Mesendoderm (in vitro differentiated cells): ENCODE results near the gene CMPK2.

Experiments used
- DNase-seq: peaks from one replicate; pipeline ENCODE4 v3.0.0; 2013
- H2AK5ac ChIP-seq: 2 replicates; pipeline ENCODE4 v1.6.1; 2013; ENCODE audit warnings: low read length, inconsistent platforms
- H2BK120ac ChIP-seq: 2 replicates; pipeline ENCODE4 v1.6.1; 2013; ENCODE audit warnings: low read depth, mild to moderate bottlenecking, low read length, moderate library complexity, mixed read lengths
- H2BK15ac ChIP-seq: replicated peaks from 2 replicates; pipeline ENCODE4 v1.6.1; 2013; ENCODE audit warnings: low read depth, mild to moderate bottlenecking, moderate library complexity
- H2BK5ac ChIP-seq: 2 replicates; pipeline ENCODE4 v1.6.1; 2013; ENCODE audit warnings: low read length, inconsistent platforms
- H3K18ac ChIP-seq: 2 replicates; pipeline ENCODE4 v1.6.1; 2013; ENCODE audit warnings: mild to moderate bottlenecking, low read length, mixed read lengths
- H3K23ac ChIP-seq: one replicate; pipeline ENCODE4 v1.6.1; 2013; ENCODE audit warnings: low read length
- H3K27ac ChIP-seq: 2 replicates; pipeline ENCODE4 v1.5.1; 2013; ENCODE audit warnings: low read depth, mild to moderate bottlenecking, inconsistent platforms, low read length, moderate library complexity
- H3K27me3 ChIP-seq: 2 replicates; pipeline ENCODE4 v1.6.1; 2013; ENCODE audit warnings: low read length, control low read depth, mild to moderate bottlenecking, inconsistent platforms; ENCODE audit not compliant: insufficient read depth, poor library complexity
- H3K36me3 ChIP-seq: 2 replicates; pipeline ENCODE4 v1.6.1; 2013; ENCODE audit warnings: low read length, inconsistent platforms; ENCODE audit not compliant: control insufficient read depth, insufficient read depth
- H3K4ac ChIP-seq: one replicate; pipeline ENCODE4 v1.6.1; 2013; ENCODE audit warnings: low read depth, mild to moderate bottlenecking, low read length, moderate library complexity
- H3K4me1 ChIP-seq: 2 replicates; pipeline ENCODE4 v1.6.1; 2013; ENCODE audit warnings: low read depth, low read length, inconsistent platforms; ENCODE audit not compliant: control insufficient read depth
- H3K4me2 ChIP-seq: 2 replicates; pipeline ENCODE4 v1.6.1; 2013; ENCODE audit warnings: low read length
- H3K4me3 ChIP-seq: 2 replicates; pipeline ENCODE4 v1.5.1; 2013; ENCODE audit warnings: mild to moderate bottlenecking, low read length
- H3K56ac ChIP-seq: one replicate; pipeline ENCODE4 v1.6.1; 2013; ENCODE audit warnings: low read length
- H3K79me1 ChIP-seq: 2 replicates; pipeline ENCODE4 v1.6.1; 2013; ENCODE audit warnings: low read length, inconsistent platforms
- H3K79me2 ChIP-seq: 2 replicates; pipeline ENCODE4 v1.6.1; 2013; ENCODE audit warnings: mild to moderate bottlenecking, low read length; ENCODE audit not compliant: control insufficient read depth, insufficient read depth
- H3K9ac ChIP-seq: 2 replicates; pipeline ENCODE4 v1.6.1; 2013; ENCODE audit warnings: low read length, inconsistent platforms
- H4K5ac ChIP-seq: one replicate; pipeline ENCODE4 v1.6.1; 2013; ENCODE audit warnings: low read length
- H4K8ac ChIP-seq: one replicate; pipeline ENCODE4 v1.6.1; 2013; ENCODE audit warnings: low read depth, mild to moderate bottlenecking, control low read depth, low read length, moderate library complexity
- WGBS: extraction: QIAGEN DNeasy Blood & Tissue Kit; methylation state at CpG from one replicate; pipeline ENCODE4 v1.1.7; 2013; ENCODE audit warnings: low lambda C conversion rate, missing lambda C conversion rate; ENCODE audit not compliant: insufficient coverage; ENCODE audit errors: extremely low coverage; 5-methylcytosine and 5-hydroxymethylcytosine counted together

Gene CMPK2

DNA sequence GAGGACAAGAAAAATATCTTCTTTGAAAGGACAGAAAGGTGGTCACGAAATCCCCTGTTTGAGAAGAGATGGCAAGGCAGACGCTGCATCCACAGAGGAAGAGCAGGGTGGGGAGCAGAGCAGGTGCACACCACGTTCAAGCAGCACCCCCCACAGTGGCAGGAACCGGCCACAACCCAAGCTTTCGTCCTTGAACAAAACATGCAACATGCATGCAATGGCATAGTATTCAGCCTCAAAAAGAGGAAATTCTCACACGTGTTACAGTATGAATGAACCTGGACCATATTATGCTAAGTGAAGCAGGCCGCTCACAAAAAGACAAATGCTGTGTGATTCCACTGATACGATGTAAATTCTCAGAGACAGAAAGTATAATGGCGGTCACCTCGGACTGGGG lies 51.4 kb downstream of the CMPK2 start:
- Histone ChIP-seq H2BK120ac (no peak overlapping the region), H4K8ac (no peak overlapping the region), H2BK15ac (no peak overlapping the region), H3K4me1 (no peaks in the 10 kb centered on the region), H3K56ac (no peak overlapping the region), H3K18ac (no peak overlapping the region), H4K5ac (no peak overlapping the region), H3K4me2 (no peak overlapping the region), H3K23ac (no peak overlapping the region), H3K79me1 (no peaks in the 10 kb centered on the region), H2AK5ac (no peak overlapping the region), H3K27me3 (no peaks in the 10 kb centered on the region), H3K4me3 (no peak overlapping the region), H2BK5ac (no peak overlapping the region), H3K36me3 (no peaks in the 10 kb centered on the region), H3K79me2 (no peaks in the 10 kb centered on the region), H3K4ac (no peak overlapping the region), H3K27ac (no peak overlapping the region), H3K9ac (no peak overlapping the region)
- WGBS: no CpG with 5 or more reads among the region's 10 CpGs
- DNase-seq: no peak

- H3K4me3 ChIP-seq: no peak overlapping the region
- DNase-seq: no peak
- no peak overlapping the region for H2BK120ac ChIP-seq
- H3K23ac ChIP-seq: no peak overlapping the region
- no peaks in the 10 kb centered on the region for H3K36me3 ChIP-seq
- no peak overlapping the region for H3K56ac ChIP-seq
- no CpG with 5 or more reads among the region's 2 CpGs for WGBS
- H3K79me1 ChIP-seq: no peaks in the 10 kb centered on the region
- H2BK5ac ChIP-seq: no peak overlapping the region
- H3K4ac ChIP-seq: no peak overlapping the region
- H3K27me3 ChIP-seq: no peaks in the 10 kb centered on the region
- H2AK5ac ChIP-seq: no peak overlapping the region
- H3K18ac ChIP-seq: no peak overlapping the region
- H3K9ac ChIP-seq: no peak overlapping the region
- H3K79me2 ChIP-seq: no peaks in the 10 kb centered on the region
- no peak overlapping the region for H3K4me2 ChIP-seq
- no peak overlapping the region for H3K27ac ChIP-seq
- H2BK15ac ChIP-seq: no peak overlapping the region
- no peak overlapping the region for H4K5ac ChIP-seq
- H4K8ac ChIP-seq: no peak overlapping the region
- H3K4me1 ChIP-seq: no peaks in the 10 kb centered on the region
Observed at GRCh38 chr2:6813573-6813972, 52.1 kb downstream of the CMPK2 start.

- H3K4me1 ChIP-seq: no peaks in the 10 kb centered on the region
- H3K4me3 ChIP-seq: no peak overlapping the region
- H4K8ac ChIP-seq: no peak overlapping the region
- DNase-seq: no peak
- no peak overlapping the region for H3K56ac ChIP-seq
- H2BK120ac ChIP-seq: no peak overlapping the region
- no peak overlapping the region for H3K9ac ChIP-seq
- no peaks in the 10 kb centered on the region for H3K27me3 ChIP-seq
- H2BK15ac ChIP-seq: no peak overlapping the region
- no peaks in the 10 kb centered on the region for H3K36me3 ChIP-seq
- no peak overlapping the region for H2BK5ac ChIP-seq
- no peak overlapping the region for H4K5ac ChIP-seq
- no peak overlapping the region for H3K23ac ChIP-seq
- no CpG with 5 or more reads among the region's 12 CpGs for WGBS
- no peak overlapping the region for H3K4ac ChIP-seq
- H3K4me2 ChIP-seq: no peak overlapping the region
- H3K18ac ChIP-seq: no peak overlapping the region
- H3K79me2 ChIP-seq: no peaks in the 10 kb centered on the region
- no peak overlapping the region for H2AK5ac ChIP-seq
- H3K79me1 ChIP-seq: no peaks in the 10 kb centered on the region
- H3K27ac ChIP-seq: no peak overlapping the region
Observed at GRCh38 chr2:6812857-6813530, 52.7 kb downstream of the CMPK2 start.

DNA sequence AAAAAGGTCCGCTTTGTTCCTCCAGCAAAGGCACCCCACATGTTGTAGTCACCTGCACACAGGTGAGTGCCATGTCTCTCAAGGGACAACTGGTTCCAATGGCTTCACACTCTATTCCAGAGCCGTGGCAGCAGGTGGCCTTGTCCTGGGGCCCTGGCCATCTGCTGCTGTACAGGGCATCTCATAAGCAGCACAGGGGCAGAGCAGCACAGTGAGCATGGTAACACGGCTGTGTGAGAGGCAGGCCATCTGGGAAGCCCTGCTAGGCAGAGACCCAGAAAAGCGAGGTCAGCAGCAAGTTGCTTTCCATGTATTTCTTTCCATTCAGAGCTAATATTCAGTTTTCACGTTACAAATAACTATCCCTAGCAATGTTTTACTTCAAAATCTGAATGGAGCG lies 54.7 kb downstream of the CMPK2 start:
- H3K23ac ChIP-seq: no peak overlapping the region

GRCh38 chr2:6808426-6808825 lies 57.3 kb downstream of the CMPK2 start:
- H3K18ac ChIP-seq: no peak overlapping the region
- no peak overlapping the region for H3K27ac ChIP-seq
- H3K36me3 ChIP-seq: no peaks in the 10 kb centered on the region
- H3K4ac ChIP-seq: no peak overlapping the region
- no peak overlapping the region for H3K56ac ChIP-seq
- H3K23ac ChIP-seq: no peak overlapping the region
- H2BK15ac ChIP-seq: no peak overlapping the region
- no peaks in the 10 kb centered on the region for H3K79me2 ChIP-seq
- H3K27me3 ChIP-seq: no peaks in the 10 kb centered on the region
- no peak overlapping the region for H4K5ac ChIP-seq
- no peak overlapping the region for H3K9ac ChIP-seq
- no peak overlapping the region for H4K8ac ChIP-seq
- WGBS: no CpG with 5 or more reads among the region's 1 CpG
- no peak overlapping the region for H2BK120ac ChIP-seq
- H2AK5ac ChIP-seq: no peak overlapping the region
- DNase-seq: no peak
- no peak overlapping the region for H2BK5ac ChIP-seq
- H3K79me1 ChIP-seq: no peaks in the 10 kb centered on the region
- H3K4me3 ChIP-seq: no peak overlapping the region
- H3K4me2 ChIP-seq: no peak overlapping the region
- H3K4me1 ChIP-seq: peaks cover 3% of the 10 kb centered on the region

More for the DNA sequence above, 54.7 kb downstream of the CMPK2 start:
- Histone ChIP-seq H3K79me2 (no peaks in the 10 kb centered on the region), H3K4ac (no peak overlapping the region), H3K56ac (no peak overlapping the region), H3K27me3 (no peaks in the 10 kb centered on the region), H3K4me2 (no peak overlapping the region), H3K18ac (no peak overlapping the region), H4K8ac (no peak overlapping the region), H2BK120ac (no peak overlapping the region), H3K79me1 (no peaks in the 10 kb centered on the region), H3K4me3 (no peak overlapping the region), H4K5ac (no peak overlapping the region), H2BK15ac (no peak overlapping the region), H3K36me3 (no peaks in the 10 kb centered on the region), H2BK5ac (no peak overlapping the region), H3K4me1 (peaks cover 3% of the 10 kb centered on the region), H2AK5ac (no peak overlapping the region), H3K27ac (no peak overlapping the region), H3K9ac (no peak overlapping the region)
- WGBS: no CpG with 5 or more reads among the region's 6 CpGs
- DNase-seq: no peak

DNA sequence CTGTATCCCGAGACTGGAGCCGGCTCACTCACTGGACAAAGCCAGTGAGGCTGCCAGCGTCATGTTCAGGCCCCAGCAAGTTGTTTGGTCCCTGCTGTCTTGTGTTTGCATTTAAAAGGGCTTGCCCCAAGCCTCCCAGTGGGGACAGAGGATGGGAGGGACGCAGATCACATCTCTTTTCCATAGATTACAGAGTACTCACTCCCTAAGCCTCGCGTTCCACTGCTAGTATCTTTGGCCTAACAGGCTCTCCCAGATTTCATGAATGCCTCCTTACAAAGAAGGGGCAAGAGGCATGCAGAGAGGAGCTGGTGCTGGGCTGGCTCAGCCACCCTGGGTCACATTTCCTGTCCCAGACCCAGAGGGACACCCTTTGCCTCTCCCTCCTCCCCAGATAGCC lies 59.1 kb downstream of the CMPK2 start:
- Histone ChIP-seq H3K27ac (no peak overlapping the region), H3K79me2 (no peaks in the 10 kb centered on the region), H3K79me1 (no peaks in the 10 kb centered on the region), H3K4ac (no peak overlapping the region), H3K4me1 (peaks cover 3% of the 10 kb centered on the region), H4K8ac (no peak overlapping the region), H3K9ac (no peak overlapping the region), H3K23ac (no peak overlapping the region), H3K56ac (no peak overlapping the region), H2BK120ac (no peak overlapping the region), H3K27me3 (no peaks in the 10 kb centered on the region), H3K18ac (no peak overlapping the region), H3K36me3 (no peaks in the 10 kb centered on the region), H3K4me2 (no peak overlapping the region), H3K4me3 (no peak overlapping the region), H2AK5ac (no peak overlapping the region), H4K5ac (no peak overlapping the region), H2BK15ac (no peak overlapping the region), H2BK5ac (no peak overlapping the region)
- DNase-seq: peak; percentile 80
- no CpG with 5 or more reads among the region's 6 CpGs for WGBS
